ENCODE results near the gene TTC28.

TTC28 gene

GRCh38 chr22:27993774-27994350, 685.8 kb downstream of the TTC28 start:
- no peaks in the 10 kb centered on the region for H3K9me3 ChIP-seq (ENCODE audit: control insufficient read depth, low read length)

GRCh38 chr22:27993201-27993635, 686.4 kb downstream of the TTC28 start:
- Histone ChIP-seq H3K9ac (ENCODE audit: low read length) (no peak overlapping the region), H3K18ac (ENCODE audit: low read depth in 1 of 2, low read length in 2 of 2) (no peak overlapping the region), H3K9me3 (ENCODE audit: control insufficient read depth, low read length) (no peaks in the 10 kb centered on the region), H4K8ac (ENCODE audit: low read length) (no peak overlapping the region), H3K36me3 (ENCODE audit: control insufficient read depth in 1 of 2, insufficient read depth in 2 of 2, low read depth in 1 of 2, low read length in 2 of 2) (peaks cover 63 to 67% of the 10 kb centered on the region in 2 experiments), H3K4ac (ENCODE audit: low read depth in 1 of 2, low read length in 2 of 2) (no peak overlapping the region), H3K23ac (ENCODE audit: low read length in 2 of 2) (no peak overlapping the region), H2BK5ac (ENCODE audit: low read depth, low read length, poor library complexity, severe bottlenecking) (no peak overlapping the region), H2AFZ (ENCODE audit: low read depth, low read length) (no peak overlapping the region), H3K27ac (ENCODE audit: low read length, poor library complexity, severe bottlenecking) (no peak overlapping the region), H3K14ac (ENCODE audit: low read length in 2 of 2) (no peak overlapping the region), H2BK12ac (ENCODE audit: low read length in 2 of 2) (no peak overlapping the region), H2BK120ac (ENCODE audit: low read depth, low read length) (no peak overlapping the region), H3K79me1 (replicated peaks; ENCODE audit: low read length, poor library complexity, severe bottlenecking) (peaks cover 1% of the 10 kb centered on the region), H3K4me1 (ENCODE audit: control insufficient read depth, insufficient read depth, low read depth, low read length) (peaks cover 30% of the 10 kb centered on the region), H2AK5ac (ENCODE audit: low read length, severe bottlenecking) (no peak overlapping the region), H3K4me3 (ENCODE audit: insufficient read depth in 1 of 2, low read depth in 1 of 2, low read length in 2 of 2) (no peak overlapping the region), H2BK15ac (ENCODE audit: low read depth, poor library complexity, severe bottlenecking) (no peak overlapping the region), H3K4me2 (ENCODE audit: low read length, poor library complexity, severe bottlenecking) (no peak overlapping the region), H3K27me3 (ENCODE audit: control insufficient read depth in 1 of 2, insufficient read depth in 1 of 2, low read length in 2 of 2) (no peaks in the 10 kb centered on the region), H4K91ac (ENCODE audit: low read length) (no peak overlapping the region)
- DNase-seq: no peak
- 97% methylated on average over 12 of the region's 12 CpGs for WGBS

More at GRCh38 chr22:27993774-27994350, 685.8 kb downstream of the TTC28 start:
- Histone ChIP-seq H2BK12ac (ENCODE audit: low read length in 2 of 2) (peak overlapping the region in 1 of 2 experiments; percentile 34), H3K36me3 (ENCODE audit: control insufficient read depth in 1 of 2, insufficient read depth in 2 of 2, low read depth in 1 of 2, low read length in 2 of 2) (peaks cover 68 to 70% of the 10 kb centered on the region in 2 experiments), H3K4ac (ENCODE audit: low read depth in 1 of 2, low read length in 2 of 2) (no peak overlapping the region), H3K79me1 (replicated peaks; ENCODE audit: low read length, poor library complexity, severe bottlenecking) (peaks cover 1% of the 10 kb centered on the region), H3K4me3 (ENCODE audit: insufficient read depth in 1 of 2, low read depth in 1 of 2, low read length in 2 of 2) (no peak overlapping the region), H4K91ac (ENCODE audit: low read length) (no peak overlapping the region), H2BK120ac (ENCODE audit: low read depth, low read length) (no peak overlapping the region), H3K18ac (ENCODE audit: low read depth in 1 of 2, low read length in 2 of 2) (no peak overlapping the region), H3K4me1 (ENCODE audit: control insufficient read depth, insufficient read depth, low read depth, low read length) (peaks cover 27% of the 10 kb centered on the region), H2BK15ac (ENCODE audit: low read depth, poor library complexity, severe bottlenecking) (no peak overlapping the region), H3K27me3 (ENCODE audit: control insufficient read depth in 1 of 2, insufficient read depth in 1 of 2, low read length in 2 of 2) (no peaks in the 10 kb centered on the region), H3K23ac (ENCODE audit: low read length in 2 of 2) (no peak overlapping the region), H2AFZ (ENCODE audit: low read depth, low read length) (no peak overlapping the region), H3K27ac (ENCODE audit: low read length, poor library complexity, severe bottlenecking) (no peak overlapping the region), H4K8ac (ENCODE audit: low read length) (no peak overlapping the region), H3K4me2 (ENCODE audit: low read length, poor library complexity, severe bottlenecking) (no peak overlapping the region), H3K14ac (ENCODE audit: low read length in 2 of 2) (no peak overlapping the region), H2BK5ac (ENCODE audit: low read depth, low read length, poor library complexity, severe bottlenecking) (no peak overlapping the region), H2AK5ac (ENCODE audit: low read length, severe bottlenecking) (no peak overlapping the region), H3K9ac (ENCODE audit: low read length) (no peak overlapping the region)
- 94% methylated on average over 9 of the region's 9 CpGs for WGBS
- DNase-seq: no peak

GRCh38 chr22:27992294-27993165, 687.1 kb downstream of the TTC28 start:
- Histone ChIP-seq H2BK15ac (ENCODE audit: low read depth, poor library complexity, severe bottlenecking) (peak overlapping the region; percentile 37), H3K4me2 (ENCODE audit: low read length, poor library complexity, severe bottlenecking) (no peak overlapping the region), H3K79me1 (replicated peaks; ENCODE audit: low read length, poor library complexity, severe bottlenecking) (peaks cover 1% of the 10 kb centered on the region), H3K27ac (ENCODE audit: low read length, poor library complexity, severe bottlenecking) (no peak overlapping the region), H4K8ac (ENCODE audit: low read length) (no peak overlapping the region), H3K18ac (ENCODE audit: low read depth in 1 of 2, low read length in 2 of 2) (no peak overlapping the region), H2AFZ (ENCODE audit: low read depth, low read length) (no peak overlapping the region), H3K36me3 (ENCODE audit: control insufficient read depth in 1 of 2, insufficient read depth in 2 of 2, low read depth in 1 of 2, low read length in 2 of 2) (peaks cover 59 to 61% of the 10 kb centered on the region in 2 experiments), H3K14ac (ENCODE audit: low read length in 2 of 2) (no peak overlapping the region), H2BK12ac (ENCODE audit: low read length in 2 of 2) (no peak overlapping the region), H3K4me1 (ENCODE audit: control insufficient read depth, insufficient read depth, low read depth, low read length) (peaks cover 31% of the 10 kb centered on the region), H3K23ac (ENCODE audit: low read length in 2 of 2) (no peak overlapping the region), H3K4ac (ENCODE audit: low read depth in 1 of 2, low read length in 2 of 2) (no peak overlapping the region), H2BK120ac (ENCODE audit: low read depth, low read length) (no peak overlapping the region), H2BK5ac (ENCODE audit: low read depth, low read length, poor library complexity, severe bottlenecking) (no peak overlapping the region), H3K9ac (ENCODE audit: low read length) (no peak overlapping the region), H3K4me3 (ENCODE audit: insufficient read depth in 1 of 2, low read depth in 1 of 2, low read length in 2 of 2) (no peak overlapping the region), H4K91ac (ENCODE audit: low read length) (no peak overlapping the region), H3K9me3 (ENCODE audit: control insufficient read depth, low read length) (no peaks in the 10 kb centered on the region), H3K27me3 (ENCODE audit: control insufficient read depth in 1 of 2, insufficient read depth in 1 of 2, low read length in 2 of 2) (no peaks in the 10 kb centered on the region), H2AK5ac (ENCODE audit: low read length, severe bottlenecking) (no peak overlapping the region)
- 89% methylated on average over 23 of the region's 23 CpGs for WGBS
- no peak for DNase-seq

GRCh38 chr22:27991586-27992293, 687.9 kb downstream of the TTC28 start:
- no peak for DNase-seq
- Histone ChIP-seq H3K27ac (ENCODE audit: low read length, poor library complexity, severe bottlenecking) (no peak overlapping the region), H3K4me3 (ENCODE audit: insufficient read depth in 1 of 2, low read depth in 1 of 2, low read length in 2 of 2) (no peak overlapping the region), H2AK5ac (ENCODE audit: low read length, severe bottlenecking) (no peak overlapping the region), H3K4me1 (ENCODE audit: control insufficient read depth, insufficient read depth, low read depth, low read length) (peaks cover 29% of the 10 kb centered on the region), H2AFZ (ENCODE audit: low read depth, low read length) (no peak overlapping the region), H2BK5ac (ENCODE audit: low read depth, low read length, poor library complexity, severe bottlenecking) (no peak overlapping the region), H4K91ac (ENCODE audit: low read length) (no peak overlapping the region), H3K9ac (ENCODE audit: low read length) (peak overlapping the region; percentile 70), H3K27me3 (ENCODE audit: control insufficient read depth in 1 of 2, insufficient read depth in 1 of 2, low read length in 2 of 2) (no peaks in the 10 kb centered on the region), H4K8ac (ENCODE audit: low read length) (no peak overlapping the region), H3K23ac (ENCODE audit: low read length in 2 of 2) (no peak overlapping the region), H3K14ac (ENCODE audit: low read length in 2 of 2) (no peak overlapping the region), H3K4ac (ENCODE audit: low read depth in 1 of 2, low read length in 2 of 2) (no peak overlapping the region), H3K9me3 (ENCODE audit: control insufficient read depth, low read length) (no peaks in the 10 kb centered on the region), H3K36me3 (ENCODE audit: control insufficient read depth in 1 of 2, insufficient read depth in 2 of 2, low read depth in 1 of 2, low read length in 2 of 2) (peaks cover 61 to 64% of the 10 kb centered on the region in 2 experiments), H3K4me2 (ENCODE audit: low read length, poor library complexity, severe bottlenecking) (no peak overlapping the region), H3K18ac (ENCODE audit: low read depth in 1 of 2, low read length in 2 of 2) (no peak overlapping the region), H2BK15ac (ENCODE audit: low read depth, poor library complexity, severe bottlenecking) (peak overlapping the region; percentile 37), H2BK120ac (ENCODE audit: low read depth, low read length) (no peak overlapping the region), H2BK12ac (ENCODE audit: low read length in 2 of 2) (no peak overlapping the region), H3K79me1 (replicated peaks; ENCODE audit: low read length, poor library complexity, severe bottlenecking) (no peaks in the 10 kb centered on the region)
- WGBS: 95% methylated on average over 7 of the region's 7 CpGs
